T-helper 1 cell treated with Interleukin-12 subunit alpha and Interleukin-12 subunit beta and Interleukin-4 antibody, amounts not matched to agents 30 ng/mL and 1 ng/mL, for 36 hours (primary cell): ENCODE measurements around the gene KLK15. TPM values are rescaled to one million over a fixed set of nuclear protein-coding genes. Genes with fewer than 3 reads are reported as not detected.

Experiments used
- intact Hi-C: fragments of 100-400 bp; cut with micrococcal nuclease; formaldehyde crosslinking; loops from one replicate; pipeline ENCODE4 v1.15.1; 2024
- total RNA-seq: library from RNA; stranded (reverse); gene quantifications from 2 replicates; pipeline ENCODE4 v1.2.3, GENCODE V29; 2022

The KLK15 gene
- total RNA-seq, 1 donor from 2014 or later: not detected

DNA sequence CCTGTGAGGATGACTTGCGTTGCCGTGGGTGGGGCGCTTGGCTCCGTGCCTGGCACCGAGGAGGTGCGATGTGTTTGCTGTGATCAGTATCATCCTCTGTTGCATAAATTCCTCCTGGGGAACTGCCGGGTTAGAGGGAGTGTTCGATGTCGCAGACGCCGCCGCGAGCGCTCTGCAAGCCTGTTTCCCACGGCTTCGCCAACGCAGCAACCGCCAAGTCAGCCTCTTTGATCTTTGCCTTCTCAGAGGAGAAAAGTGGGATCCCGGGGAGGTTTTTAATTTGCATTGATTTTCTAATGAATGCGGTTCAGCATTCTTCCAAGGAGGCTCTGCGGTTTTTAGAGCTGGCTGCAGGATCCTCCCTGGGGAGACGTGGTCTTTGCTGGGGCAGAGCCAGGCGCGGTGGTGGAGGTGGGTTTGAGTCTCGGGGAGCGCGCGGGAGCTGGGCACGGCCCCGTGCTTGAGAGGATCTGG, 55.5 kb downstream of the KLK15 start:
- intact Hi-C loops: no loop called here

DNA sequence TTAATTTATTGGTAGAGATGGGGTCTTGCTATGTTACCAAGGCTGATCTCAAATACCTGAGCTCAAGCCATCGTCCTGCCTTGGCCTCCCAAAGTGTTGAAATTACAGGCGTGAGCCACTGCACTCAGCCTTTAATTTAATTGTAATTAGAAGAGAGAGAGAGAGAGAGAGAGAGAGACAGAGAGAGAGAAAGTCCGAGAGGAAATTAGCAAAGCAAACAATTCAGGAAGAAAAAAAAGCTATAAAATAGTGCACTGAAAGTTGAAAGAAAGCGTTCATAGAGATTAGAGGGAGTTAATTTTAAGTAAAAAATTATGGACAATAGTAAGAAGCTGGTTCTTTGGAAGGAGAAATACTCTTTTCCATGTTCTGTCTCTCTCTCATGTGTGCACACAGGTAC, 56.1 kb downstream of the KLK15 start:
- intact Hi-C loops: no loop called here

DNA sequence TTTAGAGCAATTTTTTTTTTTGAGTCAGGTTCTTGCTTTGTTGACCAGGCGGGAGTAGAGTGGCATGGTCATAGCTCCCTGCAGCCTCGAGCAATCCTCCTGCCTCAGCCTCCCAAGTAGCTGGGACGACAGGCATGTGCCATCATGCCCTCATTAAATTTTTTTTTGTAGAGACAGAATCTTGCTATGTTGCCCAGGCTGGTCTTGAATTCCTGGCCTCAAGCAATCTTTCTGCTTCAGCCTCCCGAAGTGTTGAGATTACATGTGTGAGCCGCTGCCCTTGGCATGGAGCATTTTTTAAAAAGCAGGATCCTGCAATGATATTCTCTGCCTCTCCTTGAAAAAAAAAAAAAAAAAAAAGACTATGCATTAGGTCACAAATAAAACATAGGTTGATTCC, 57.2 kb downstream of the KLK15 start:
- intact Hi-C loops: no loop called here

Other genes with a start within 250 kb of the KLK15 start
- gene SYT3, start 193.7 kb downstream of the KLK15 start, total RNA-seq: not detected in 2 replicates
- not detected in 2 replicates for gene C19orf81, start 184.1 kb downstream of the KLK15 start, total RNA-seq
- not detected in 2 replicates for gene SHANK1, start 113.8 kb downstream of the KLK15 start, total RNA-seq
- gene CLEC11A, start 110.2 kb downstream of the KLK15 start, total RNA-seq: 0.80 and 0.93 TPM in 2 replicates
- gene GPR32, start 63.1 kb downstream of the KLK15 start, total RNA-seq: not detected in 2 replicates
- not detected in 2 replicates for gene ACP4, start 43.2 kb downstream of the KLK15 start, total RNA-seq
- gene KLK1, start 9.8 kb downstream of the KLK15 start, total RNA-seq: 1.1 and 1.6 TPM in 2 replicates
- gene KLK3, start 21.3 kb upstream of the KLK15 start, total RNA-seq: not detected in 2 replicates
- gene KLK2, start 39.9 kb upstream of the KLK15 start, total RNA-seq: 0.24 TPM in 1 of 2 replicates, not detected in the other
- not detected in 2 replicates for gene KLK4, start 77.8 kb upstream of the KLK15 start, total RNA-seq
- gene KLK5, start 119.5 kb upstream of the KLK15 start, total RNA-seq: not detected in 2 replicates
- not detected in 2 replicates for gene KLK6, start 136.0 kb upstream of the KLK15 start, total RNA-seq
- not detected in 2 replicates for gene KLK7, start 150.3 kb upstream of the KLK15 start, total RNA-seq
- not detected in 2 replicates for gene KLK8, start 168.0 kb upstream of the KLK15 start, total RNA-seq
- not detected in 2 replicates for gene KLK10, start 186.1 kb upstream of the KLK15 start, total RNA-seq
- not detected in 2 replicates for gene KLK11, start 193.0 kb upstream of the KLK15 start, total RNA-seq
- not detected in 2 replicates for gene KLK12, start 201.4 kb upstream of the KLK15 start, total RNA-seq
- not detected in 2 replicates for gene KLK13, start 231.5 kb upstream of the KLK15 start, total RNA-seq
- 0.85 and 0.93 TPM in 2 replicates for gene KLK14, start 249.3 kb upstream of the KLK15 start, total RNA-seq